NCI-H526 (cell line): ENCODE measurements around the gene BRD4.
A peak's percentile ranks its signal among the peaks of the same experiment; 100 is the strongest.

Experiments
- DNase-seq, 2 experiments: peaks; one replicate each; lab custom pipeline; 2025; lab: John Stamatoyannopoulos, UW

BRD4 gene

GRCh38 chr19:15194938-15195337 lies 137.4 kb downstream of the BRD4 start:
- DNase-seq = no peak

DNA sequence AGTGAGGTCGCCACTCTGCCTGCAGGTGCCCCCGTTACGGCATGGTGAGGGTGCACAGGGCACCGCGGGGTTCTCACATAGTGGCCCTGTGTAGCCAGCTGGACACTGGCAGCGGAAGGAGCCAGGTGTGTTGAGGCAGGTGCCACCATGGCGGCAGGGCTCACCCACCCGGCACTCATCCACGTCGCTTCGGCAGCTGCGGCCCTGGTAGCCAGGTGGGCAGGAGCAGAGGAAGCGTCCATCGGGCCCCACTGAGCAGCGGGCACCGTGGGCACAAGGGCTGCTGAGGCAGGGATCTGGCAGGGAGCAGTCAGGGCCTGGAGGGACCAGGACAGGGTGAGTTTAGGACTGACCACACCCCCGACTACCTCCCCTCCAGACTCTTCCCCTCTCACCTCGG lies 140.4 kb downstream of the BRD4 start:
- DNase-seq = no peak

- no peak for DNase-seq
Measured at GRCh38 chr19:15191514-15191913, 140.8 kb downstream of the BRD4 start.

DNA sequence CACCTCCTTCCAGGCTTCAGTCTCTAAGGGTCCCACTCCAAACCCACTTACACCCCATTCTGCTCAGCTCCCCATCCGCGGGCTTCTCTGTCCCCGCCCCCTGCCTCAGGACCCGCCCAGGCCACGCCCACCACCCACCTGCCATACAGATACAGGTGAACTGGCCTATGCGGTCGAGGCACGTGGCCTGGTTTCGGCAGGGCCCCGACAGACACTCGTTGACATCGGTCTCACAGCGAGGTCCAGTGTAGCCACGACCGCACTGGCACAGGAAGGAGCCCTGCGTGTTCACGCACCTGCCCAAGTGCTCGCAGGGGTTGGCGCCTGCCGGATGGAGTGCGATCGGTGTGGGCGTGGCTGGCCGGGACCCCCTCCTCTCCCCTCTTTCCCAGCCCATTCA lies 143.5 kb downstream of the BRD4 start:
- DNase-seq = peak in 1 of 2 experiments; percentile 5

- peak in 1 of 2 experiments; percentile 6 for DNase-seq
Measured at GRCh38 chr19:15187026-15188007, 145.0 kb downstream of the BRD4 start.
